D341Med (cell line): ENCODE results near the gene ATCAY.
A peak's percentile ranks its signal among the peaks of the same experiment; 100 is the strongest.
"Not testable (repeated sequence)": the region's sequence is repeated elsewhere in the genome, so short reads cannot be mapped to it uniquely, and the experiment has no call there.

Experiments
- DNase-seq: peaks from one replicate; pipeline ENCODE4 v3.0.0; 2012; ENCODE audit warnings: low spot score

The ATCAY gene

DNA sequence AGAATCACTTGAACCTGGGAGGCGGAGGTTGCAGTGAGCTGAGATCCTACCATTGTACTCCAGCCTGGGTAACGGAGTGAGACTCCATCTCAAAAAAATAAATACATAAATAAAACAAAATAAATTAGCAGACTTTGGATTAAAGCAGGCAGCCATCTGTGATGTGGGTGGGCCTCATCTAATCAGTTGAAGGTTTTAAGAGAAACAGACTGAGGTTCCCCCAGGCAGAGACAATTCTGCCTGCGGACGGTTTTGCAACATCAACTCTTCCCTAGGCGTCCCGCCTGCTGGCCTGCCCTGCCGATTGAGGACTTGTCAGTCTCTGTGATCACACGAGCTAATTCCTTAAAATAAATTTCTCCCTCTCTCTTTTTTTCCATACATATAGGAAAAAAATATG is 23.7 kb downstream of the ATCAY start:
- no peak for DNase-seq

DNA sequence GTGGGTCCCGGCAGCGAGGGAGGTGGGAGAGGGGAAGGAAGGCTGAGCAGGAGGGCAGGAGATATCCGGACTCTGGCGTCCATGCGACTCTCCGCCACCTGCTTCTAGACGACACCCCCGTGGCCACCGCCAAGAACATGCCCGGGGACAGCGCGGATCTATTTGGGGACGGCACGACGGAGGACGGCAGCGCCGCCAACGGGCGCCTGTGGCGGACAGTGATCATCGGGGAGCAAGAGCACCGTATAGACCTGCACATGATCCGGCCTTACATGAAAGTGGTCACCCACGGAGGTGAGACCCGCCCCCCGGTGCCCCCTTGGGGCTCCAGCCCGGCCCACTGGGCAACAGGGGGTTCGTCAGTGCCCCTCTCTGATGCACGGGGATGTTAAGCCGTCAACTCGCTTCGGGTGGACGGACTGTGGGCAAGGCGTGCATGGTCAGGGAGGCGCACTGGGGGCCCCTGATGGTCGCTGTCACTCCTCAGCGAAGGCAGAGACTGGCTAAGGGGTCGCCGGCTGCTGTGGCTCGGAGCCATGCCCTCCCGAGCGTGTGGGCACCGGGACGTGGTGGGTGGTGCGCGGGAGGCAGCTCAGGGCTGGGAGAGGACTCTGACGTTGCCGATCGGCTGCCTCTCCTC is 27.3 kb downstream of the ATCAY start:
- DNase-seq: no peak

DNA sequence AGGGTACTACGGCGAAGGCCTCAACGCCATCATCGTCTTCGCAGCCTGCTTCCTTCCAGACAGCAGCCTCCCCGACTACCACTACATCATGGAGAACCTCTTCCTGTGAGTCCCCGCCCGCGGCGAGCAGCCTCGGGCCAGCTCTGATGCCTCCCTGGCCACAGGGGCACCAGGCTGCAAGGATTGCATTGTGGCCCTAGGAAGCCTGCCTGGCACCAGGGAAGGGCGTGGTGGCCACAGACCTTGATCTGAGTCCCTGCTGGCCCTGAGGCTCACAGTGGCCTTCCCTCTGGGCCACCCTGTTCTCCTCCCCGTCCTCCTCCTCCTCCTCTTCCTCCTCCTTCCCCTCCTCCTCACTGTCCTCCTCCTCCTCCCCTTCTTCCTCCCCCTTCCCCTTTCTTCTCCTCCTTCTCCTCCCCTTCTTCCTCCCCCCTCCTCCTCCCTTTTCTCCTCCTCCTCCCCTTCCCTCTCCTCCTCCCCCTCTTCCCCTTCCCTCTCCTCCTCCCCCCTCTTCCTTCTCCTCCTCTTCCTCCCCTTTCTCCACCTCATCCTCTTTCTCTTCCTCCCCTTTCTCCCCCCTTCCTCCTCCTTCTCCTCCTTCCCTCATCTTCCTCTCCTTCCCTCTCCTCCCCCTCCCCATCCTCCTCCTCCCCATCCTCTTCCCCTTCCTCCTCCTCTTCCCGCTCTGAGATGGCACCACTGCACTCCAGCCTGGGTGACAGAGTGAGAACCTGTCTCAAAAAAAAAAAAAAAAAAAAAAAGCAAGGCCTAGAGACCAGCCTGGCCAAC is 28.0 kb downstream of the ATCAY start:
- no peak for DNase-seq

DNA sequence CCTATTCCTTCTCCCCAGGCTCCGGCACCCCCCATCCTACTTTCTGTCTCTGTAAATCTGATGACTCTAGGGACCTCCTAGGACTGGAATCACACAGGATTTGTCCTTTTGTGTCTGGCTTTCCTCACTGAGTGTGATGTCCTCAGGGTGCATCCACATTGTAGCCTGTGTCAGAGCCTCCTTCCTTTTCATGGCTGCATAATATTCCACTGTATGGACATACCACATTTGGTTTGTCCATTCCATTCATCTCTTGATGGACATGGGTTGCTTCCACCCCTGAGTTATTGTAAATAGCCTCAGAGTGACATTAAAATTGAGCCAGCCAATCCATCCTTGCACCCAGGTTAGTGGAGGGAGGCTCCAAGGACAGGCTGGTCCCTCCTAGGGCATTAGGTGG is 29.6 kb downstream of the ATCAY start:
- DNase-seq: no peak

DNA sequence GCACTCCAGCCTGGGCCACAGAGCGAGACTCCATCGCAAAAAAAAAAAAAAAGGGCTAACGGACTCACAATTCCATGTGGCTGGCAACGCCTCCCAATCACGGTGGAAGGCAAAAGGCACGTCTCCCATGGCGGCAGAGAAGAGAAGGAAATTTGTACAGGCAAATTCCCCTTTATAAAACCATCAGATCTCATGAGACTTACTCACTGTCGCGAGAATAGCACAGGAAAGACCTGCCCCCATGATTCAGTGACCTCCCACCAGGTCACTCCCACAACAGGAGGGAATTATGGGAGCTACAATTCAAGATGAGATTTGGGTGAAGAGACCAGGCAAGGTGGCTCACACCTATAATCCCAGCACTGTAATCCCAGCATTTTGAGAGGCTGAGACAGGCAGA is 33.7 kb downstream of the ATCAY start:
- no peak for DNase-seq

DNA sequence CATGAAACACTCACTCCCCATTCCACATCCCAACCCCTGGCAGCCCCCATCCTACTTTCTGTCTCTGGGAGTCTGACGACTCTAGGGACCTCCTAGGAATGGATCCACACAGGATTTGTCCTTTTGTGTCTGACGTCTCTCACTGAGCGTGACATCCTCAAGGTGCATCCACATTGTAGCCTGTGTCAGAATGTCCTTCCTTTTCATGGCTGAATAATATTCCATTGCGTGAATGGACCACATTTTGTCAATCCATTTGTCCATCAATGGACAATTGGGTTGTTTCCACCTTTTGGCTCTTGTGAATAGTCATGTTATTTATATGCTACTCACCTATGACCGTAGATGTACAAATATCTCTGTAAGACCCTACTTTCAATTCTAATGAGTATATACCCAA is 35.5 kb downstream of the ATCAY start:
- DNase-seq: no peak

DNA sequence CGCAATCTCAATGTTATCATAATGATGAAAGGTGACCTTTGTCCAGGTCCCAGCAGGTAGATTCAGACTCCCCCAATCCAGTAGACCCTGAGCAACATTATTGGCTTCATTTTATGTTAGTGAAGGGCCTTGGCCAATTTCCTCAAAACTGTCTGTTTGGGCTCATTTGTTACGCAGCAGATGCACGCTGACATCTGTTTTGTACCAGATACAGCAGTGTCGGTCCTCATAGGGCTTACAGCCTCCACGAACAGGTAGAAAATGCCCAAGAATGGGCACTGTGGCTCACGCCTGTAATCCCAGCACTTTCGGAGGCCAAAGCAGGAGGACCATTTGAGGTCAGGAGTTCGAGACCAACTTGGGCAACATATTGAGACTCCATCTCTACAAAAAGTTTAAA is 39.3 kb downstream of the ATCAY start:
- no peak for DNase-seq

DNA sequence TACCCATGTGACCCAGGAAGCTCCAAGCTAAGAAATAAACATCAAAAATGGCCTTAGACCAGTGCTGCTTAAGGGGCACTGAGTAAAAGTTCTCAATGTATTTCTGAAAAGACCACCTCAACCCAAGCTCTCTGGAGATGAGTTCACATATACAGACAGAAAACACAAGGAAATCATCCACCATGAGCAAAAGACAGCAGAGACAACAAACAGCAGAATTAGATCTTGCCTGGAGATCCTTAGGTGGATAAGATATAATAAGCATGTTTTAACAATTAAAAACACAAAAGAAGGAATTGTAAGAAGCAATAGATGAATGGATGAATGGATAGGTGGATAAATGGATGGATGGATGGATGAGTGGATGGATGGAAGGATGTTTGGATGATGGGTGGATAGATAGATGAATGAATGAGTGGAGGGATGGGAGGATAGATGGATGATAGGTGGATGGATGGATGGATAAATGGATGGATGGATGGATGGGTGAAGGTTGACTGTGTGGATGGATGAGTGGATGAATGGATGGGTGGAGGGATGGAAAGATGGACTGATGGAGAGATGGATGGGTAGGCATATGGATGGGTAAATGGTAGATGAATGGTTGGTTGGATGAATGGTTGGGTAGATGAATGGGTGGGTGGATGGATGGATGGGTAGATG is 42.7 kb downstream of the ATCAY start:
- no peak for DNase-seq

DNA sequence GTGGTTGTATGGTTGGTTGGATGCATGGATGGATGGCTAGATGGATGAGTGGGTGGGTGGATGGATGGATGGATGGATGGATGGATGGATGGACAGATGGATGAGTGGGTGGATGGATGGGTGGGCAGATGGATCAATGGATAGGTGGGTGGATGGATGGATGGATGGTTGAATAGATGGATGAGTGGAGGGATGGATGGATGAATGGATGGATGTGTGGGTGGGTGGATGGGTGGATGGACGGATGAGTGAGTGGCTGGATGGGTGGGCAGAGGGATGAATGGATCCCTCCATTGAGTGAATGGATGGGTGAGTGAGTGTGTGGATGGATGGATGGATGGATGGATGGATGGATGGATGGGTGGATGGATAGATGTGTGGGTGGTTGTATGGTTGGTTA is 43.4 kb downstream of the ATCAY start:
- no peak for DNase-seq

DNA sequence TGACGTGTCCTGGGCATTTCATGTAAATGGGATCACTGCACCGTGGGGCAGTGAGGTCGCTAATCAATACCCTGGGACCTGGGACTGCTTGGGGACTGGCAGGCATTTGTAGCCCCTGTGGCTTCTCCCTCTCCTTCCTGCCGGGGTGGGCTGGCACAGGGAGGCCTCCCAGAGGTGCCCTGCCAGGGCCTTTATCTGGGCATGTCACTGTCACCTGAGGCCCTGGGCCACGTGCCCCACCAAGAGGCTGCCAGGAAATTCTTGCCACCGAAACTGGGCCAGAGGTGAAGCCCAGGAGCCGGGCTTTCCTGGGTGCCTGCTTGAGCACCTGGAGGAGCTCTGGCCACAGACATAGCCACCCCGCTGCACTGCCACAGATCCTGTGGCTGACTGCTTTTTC is 50.6 kb downstream of the ATCAY start:
- peak; percentile 32 for DNase-seq

DNA sequence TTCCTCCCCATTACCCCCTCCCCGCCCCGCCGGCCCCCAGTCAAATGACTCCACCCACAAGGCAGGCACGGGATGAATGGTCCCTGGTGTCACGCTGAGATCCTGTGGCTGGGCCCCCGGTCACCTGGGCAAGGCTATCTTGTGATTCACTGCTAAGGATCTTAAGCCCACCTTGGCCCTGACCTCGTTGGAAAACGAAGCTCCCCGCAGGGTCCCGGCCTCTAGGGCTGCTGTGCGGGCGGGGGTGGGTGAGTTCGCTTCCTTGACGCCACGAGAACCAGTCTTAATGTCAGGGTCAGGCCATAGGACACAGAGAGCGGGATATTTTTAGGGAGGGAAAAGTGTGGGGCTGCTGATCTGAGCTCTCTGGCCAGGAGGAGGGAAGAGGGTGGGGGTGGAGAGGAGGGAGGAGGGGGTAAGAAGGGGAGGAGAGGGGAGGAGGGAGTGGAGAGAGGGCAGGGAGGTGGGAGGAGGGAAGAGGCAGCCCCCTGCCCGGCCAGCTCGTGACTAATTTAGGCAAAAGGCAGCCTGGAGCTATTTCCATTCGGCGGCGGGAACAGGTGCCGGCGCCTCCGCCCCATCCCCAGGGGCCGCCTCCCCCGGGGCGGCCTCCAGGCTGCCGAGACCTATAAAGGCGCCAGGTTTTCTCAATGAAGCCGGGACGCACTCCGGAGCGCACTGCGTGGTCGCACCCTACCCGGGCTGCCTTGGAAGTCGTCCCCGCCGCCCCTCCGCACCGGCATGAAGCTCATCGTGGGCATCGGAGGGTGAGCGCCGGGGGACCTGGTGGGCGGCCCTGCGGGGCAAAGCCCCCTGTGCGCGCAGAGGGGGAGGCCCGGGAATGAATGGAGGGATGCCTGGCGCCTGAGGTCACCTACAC is 52.7 kb downstream of the ATCAY start, which contains the start of gene NMRK2:
TSS of gene NMRK2 (plus strand) at position 139 of the 880 bp plus-strand sequence. CDS start at position 742, 603 bp downstream.
- DNase-seq: peak; percentile 72

DNA sequence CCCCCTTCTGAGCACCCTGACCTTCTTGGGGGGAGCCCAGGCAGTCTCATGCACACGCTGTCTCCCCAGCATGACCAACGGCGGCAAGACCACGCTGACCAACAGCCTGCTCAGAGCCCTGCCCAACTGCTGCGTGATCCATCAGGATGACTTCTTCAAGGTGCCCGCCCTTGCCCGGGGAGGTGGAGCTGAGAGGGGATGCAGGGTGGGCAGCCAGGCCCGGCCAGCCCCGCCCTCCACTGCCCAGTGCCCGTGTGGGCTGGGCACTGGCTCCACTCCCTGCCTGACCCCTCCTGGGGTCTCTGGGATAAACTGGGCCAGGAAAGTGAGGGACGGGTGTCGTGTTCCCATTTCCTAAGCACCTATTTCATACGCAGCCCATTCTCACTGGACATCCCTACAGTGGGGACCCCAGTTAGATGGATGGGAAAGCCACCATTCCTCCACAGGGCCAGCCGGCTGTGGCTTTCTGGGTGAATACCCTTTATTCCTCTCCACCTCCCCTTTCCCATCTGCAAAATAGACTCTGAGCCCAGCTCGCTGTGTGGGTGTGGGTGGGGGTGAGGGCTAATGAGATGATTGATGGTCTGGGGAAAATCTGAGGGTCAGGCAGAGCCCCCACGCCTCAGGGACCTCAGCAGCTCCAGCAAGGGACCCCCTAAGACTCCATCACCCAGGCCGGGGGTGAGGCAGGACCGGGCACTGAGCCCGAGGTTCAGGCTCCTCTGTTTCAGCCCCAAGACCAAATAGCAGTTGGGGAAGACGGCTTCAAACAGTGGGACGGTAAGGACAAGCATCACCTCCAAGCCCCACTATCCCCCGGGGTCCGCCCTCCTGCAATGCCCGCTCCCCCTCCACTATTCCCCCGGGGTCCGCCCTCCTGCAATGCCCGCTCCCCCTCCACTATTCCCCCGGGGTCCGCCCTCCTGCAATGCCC is 56.3 kb downstream of the ATCAY start:
- DNase-seq: peak; percentile 31

DNA sequence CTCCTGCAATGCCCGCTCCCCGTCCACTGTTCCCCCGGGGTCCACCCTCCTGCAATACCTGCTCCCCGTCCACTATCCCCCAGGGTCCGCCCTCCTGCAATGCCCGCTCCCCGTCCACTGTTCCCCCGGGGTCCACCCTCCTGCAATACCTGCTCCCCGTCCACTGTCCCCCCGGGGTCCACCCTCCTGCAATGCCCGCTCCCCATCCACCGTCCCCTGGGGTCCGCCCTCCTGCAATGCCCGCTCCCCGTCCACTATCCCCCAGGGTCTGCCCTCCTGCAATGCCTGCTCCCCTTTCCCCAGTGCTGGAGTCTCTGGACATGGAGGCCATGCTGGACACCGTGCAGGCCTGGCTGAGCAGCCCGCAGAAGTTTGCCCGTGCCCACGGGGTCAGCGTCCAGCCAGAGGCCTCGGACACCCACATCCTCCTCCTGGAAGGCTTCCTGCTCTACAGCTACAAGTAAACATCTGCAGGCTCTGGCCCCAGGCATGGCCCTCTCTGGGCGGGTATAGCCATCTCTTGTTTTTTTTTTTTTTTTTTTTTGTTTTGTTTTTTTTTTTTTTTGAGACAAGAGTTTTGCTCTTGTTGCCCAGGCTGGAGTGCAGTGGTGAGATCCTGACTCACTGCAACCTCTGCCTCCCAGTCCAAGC is 57.9 kb downstream of the ATCAY start:
- not testable (repeated sequence) for DNase-seq

DNA sequence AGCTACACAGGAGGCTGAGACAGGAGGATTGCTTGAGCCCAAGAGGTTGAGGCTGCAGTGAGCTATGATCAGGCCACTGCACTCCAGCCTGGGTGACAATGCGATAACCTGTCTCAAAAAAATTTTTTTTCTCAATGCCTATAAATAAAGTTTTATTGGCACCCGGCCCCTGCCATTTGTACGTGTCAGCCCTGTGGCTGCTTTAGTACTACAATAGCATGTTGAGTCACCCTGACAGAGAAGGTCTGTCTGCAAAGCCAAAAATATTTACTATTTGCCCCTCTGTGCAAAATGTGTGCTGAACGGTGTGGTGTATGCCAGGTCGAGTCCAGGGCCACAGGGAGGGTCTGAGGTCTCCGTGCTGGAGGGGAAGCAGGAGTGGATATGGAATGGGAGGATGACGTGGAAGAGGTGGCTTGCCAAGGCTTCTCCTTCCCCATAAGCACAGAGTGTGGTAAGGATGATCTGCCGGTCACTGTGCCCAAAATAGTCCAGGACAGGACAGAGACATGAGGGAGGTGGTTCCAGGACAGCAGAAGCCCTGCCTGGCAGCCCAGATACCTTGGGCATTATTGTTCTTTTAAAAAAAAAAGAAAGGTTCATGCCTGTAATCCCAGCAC is 62.4 kb downstream of the ATCAY start:
- DNase-seq: no peak

DNA sequence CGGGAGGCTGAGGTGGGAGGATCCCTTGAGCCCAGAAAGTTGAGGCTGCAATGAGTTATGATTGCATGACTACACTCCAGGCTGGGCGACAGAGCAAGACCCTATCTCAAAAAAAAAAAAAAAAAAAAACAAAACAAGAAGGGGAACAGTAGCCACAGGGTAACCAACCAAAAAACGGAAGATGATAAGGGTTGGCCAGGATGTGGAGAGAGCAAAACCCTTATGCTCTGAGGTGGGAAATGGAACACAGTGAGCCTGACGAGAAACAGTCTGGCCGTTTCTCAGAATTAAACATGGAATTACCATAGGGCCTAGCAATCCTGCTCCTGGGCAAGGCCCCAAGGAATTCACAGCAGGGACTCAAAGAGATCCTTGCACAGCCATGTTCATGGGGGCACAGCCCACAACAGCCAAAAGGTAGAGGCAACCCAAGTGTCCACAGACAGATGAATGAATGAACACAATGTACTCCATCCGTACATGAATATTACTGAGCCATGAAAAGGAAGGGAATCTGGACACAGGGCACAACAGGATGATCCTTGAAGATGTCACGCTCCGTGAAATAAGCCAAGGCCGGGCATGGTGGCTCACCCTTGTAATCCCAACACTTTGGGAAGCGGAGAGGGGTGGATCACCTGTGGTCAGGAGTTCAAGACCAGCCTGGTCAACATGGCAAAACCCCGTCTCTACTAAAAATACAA is 63.7 kb downstream of the ATCAY start:
- no peak for DNase-seq

DNA sequence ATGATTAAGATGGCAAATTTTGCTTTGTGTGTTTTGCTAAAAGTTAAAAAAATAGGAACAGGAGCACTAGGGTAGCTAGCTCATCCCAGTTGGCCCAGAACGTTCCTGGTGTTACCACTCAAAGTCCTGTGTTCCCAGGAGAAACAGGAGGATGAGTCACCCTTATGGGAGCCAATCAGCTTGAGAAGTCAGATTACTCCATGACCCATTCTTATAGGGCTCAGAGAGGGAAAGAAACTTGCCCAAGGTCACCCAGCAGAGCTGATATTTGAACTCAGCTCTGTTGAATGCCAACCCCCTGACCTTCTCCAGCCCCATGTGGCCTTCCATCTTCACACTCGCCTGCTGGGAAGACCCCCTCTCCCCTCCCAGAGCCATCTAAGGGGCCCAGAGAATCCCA is 65.4 kb downstream of the ATCAY start:
- DNase-seq: no peak

DNA sequence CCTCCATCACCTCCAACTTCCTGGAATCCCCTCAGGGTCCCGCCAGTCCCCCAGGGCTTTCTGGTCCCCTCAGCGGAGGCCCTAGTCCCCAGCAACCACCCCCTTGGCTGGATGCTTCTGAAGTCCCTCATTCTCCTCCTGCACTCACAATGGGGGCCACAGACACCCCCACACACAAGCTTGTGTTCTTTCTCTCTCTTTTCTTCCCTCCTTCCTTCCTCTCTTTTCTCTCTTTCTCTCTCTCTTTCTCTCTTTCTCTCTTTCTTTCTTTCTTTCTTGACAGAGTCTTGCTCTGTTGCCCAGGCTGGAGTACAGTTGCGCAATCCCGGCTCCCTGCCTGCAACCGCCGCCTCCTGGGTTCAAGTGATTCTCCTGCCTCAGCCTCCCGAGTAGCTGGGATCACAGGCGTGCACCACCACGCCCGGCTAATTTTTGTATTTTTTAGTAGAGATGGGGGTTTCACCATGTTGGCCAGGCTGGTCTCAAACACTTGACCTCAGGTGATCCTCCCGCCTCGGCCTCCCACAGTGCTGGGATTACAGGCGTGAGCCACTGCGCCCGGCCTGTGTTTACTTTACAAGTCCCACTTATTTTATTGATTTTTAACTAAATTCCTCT is 66.9 kb downstream of the ATCAY start:
- DNase-seq: not testable (repeated sequence)

DNA sequence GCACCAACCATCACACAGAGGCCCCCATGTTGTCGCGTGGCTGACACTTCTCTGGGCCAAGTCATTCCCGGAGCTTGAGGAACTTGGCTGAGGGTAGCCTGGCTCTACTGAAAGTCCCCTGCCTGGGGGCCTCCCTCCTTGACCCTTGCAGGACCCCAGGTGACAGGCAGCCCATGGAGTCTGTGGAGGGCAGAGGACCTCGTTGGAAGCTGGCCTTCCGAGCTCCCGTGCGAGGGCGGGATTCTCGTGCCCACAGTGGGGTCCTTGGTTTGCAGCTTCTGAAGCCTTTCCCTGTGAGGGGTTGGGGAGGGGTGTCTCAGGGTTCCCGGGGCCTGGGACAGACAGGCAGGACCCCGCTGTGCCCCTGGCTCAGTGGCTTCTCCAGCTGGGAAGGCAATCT is 68.8 kb downstream of the ATCAY start:
- DNase-seq: no peak
